ENCODE measurements around the gene CEACAM21.
"Not testable (repeated sequence)": the region's sequence is repeated elsewhere in the genome, so short reads cannot be mapped to it uniquely, and the experiment has no call there.

Gene CEACAM21

DNA sequence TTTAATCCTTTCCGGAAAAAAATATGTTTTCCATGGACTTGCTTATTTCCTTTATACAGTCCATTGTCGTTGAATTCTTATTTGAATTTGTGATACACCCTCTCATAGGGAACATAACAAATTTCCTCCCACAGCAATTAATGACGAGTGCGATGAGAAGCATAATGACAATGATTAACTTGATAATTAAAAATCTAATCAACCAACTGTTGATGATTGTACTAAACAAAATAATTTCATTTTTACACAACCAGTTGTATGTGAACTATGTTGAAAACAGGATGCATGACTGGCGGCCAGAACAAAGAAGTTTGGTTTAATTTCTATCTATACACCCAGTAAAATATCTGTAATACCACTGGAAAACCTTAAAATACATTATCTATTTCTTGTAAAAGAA lies 26.1 kb upstream of the CEACAM21 start:
- no peak for DNase-seq (ENCODE audit: low read depth, low spot score)

DNA sequence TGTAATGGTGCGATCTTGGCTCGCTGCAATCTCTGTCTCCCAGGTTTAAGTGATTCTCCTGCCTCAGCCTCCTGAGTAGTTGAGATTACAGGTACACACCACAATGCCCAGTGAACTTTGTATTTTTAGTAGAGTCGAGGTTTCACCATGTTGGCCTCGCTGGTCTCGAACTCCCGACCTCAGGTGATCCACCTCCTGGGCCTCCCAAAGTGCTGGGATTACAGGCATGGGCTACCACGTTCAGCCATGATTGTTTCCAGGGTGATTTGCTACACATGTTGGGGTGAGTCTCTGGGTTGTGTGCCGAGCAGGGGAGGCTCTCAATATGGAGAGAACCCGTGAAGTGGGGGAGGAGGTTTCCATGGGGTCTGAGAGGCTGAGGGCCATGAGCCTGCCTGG lies 24.8 kb upstream of the CEACAM21 start:
- no peak for DNase-seq (ENCODE audit: low read depth, low spot score)

DNA sequence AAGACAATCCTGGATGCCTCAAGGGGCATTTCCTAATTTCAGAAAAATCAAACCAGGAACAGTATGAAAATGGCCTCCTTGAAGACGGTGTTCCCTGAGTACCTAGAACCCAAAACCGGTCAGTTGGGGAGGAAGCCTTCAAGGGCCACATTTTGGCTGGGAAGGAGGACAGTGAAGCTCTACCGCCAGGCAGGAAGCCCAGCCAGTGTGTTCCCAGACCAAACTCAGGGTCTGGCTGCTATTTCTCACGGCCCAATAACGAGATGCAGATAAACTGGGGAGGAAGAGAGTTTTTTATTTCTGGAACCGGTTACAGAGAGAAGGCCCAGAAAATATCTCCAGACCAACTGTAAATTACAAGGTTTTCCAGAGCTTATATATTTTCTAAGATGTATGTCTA lies 24.3 kb upstream of the CEACAM21 start:
- no peak for DNase-seq (ENCODE audit: low read depth, low spot score)

DNA sequence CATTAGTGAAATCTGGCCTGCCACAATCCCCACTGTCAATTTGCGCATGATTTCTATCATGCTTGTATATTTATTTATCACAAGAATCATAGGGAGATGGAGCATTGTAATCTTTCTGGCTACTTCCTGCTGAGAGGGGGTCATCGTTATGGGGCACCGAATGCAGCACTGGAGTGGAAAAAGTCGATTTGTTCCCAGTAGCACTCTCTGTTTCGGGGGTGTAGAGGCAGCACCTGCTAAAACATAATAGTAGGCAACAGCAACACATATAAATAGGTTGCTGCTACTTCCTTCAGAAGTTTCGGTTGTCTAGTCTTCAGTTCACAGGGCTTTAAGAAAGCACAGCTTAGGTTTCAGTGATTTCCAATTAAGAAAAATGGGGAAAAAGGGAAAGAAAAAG lies 23.4 kb upstream of the CEACAM21 start:
- DNase-seq (ENCODE audit: low read depth, low spot score), result no peak

DNA sequence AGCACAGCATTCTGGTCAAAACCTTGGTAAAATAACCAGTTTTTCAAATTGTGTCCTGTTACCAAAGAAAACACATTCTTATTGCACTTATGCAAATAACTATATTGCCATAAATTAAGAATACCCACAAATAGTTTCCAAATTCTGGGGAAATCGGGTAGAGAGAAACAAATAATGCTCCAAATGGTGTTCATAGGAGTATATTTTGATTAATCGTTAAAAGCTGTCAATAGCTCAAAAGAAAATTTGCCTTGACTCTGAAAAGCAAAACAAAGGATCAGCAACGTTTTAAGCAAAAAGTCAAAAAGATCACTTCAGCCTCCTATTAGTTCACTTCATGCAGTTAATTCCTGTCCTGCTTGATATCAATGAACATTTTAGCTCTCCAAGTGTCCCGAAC lies 22.2 kb upstream of the CEACAM21 start:
- DNase-seq (ENCODE audit: low read depth, low spot score), result no peak

DNA sequence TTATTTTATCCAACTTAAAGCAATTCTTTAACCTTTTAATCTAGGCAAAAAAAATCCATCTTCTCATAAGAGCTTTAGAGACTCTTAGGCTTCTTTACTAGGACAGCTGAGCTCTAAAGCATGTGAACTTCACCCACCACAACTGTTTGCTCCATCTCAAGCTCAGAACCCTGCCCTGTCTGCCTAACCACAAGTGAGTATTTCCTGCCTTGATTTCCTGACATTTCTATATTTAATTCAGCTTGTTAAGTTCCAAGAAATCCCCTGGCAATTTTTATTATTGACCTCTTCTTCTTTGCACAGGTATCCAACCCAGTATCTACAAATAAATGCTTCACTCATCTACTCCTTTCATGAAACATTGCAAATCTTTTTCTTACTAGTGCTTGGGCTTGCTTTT lies 21.1 kb upstream of the CEACAM21 start:
- no peak for DNase-seq (ENCODE audit: low read depth, low spot score)

DNA sequence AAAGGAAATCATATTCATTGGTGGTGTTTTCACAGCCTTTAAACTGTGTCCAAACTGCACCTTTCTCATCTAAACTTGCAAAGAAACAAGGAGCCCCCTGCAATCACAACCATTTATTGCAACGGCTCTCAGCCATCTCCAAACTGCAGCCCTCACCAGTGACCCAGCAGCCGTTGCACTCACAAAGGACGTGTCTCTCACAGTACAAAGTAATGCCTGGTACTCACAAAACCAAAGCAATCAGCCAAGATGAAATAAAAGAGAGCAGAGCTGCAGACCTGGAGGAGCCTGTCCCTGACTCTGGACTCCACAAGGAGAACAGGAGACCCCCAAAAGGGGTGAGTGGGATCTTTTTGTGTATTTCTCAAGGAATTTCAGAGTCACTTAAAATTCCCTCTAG lies 20.2 kb upstream of the CEACAM21 start:
- DNase-seq (ENCODE audit: low read depth, low spot score), result no peak

DNA sequence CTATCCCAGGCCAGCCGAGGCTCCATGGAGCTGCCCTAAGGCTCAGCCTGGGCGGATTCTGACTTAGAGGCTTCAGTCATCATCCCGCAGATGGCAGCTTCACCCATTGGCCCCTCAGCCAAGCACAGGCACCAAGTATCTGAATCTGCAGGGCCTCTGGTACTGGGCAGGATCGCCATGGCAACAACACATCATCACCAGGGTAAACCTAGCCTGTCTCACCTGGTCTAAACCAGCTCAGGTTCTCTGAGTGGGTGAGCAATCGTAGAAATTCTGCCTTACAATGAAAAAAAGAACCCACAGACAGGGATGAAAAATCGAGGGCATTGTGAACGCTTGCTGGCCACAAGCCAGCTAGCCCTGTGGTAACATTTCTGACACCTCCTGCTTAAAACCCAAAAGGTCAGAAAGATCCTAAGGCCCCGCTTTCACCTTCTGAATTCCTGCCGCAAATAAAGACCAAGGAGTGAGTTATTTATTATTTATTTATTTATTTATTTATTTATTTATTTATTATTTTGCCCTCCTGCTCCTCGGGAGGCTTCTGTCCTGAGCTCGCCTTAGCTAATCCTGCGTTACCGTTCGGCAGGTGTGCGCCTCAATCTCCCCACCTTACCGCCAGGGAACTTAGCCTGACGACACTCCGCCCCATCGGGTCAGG lies 12.0 kb upstream of the CEACAM21 start:
- no peak for DNase-seq (ENCODE audit: low read depth, low spot score)

DNA sequence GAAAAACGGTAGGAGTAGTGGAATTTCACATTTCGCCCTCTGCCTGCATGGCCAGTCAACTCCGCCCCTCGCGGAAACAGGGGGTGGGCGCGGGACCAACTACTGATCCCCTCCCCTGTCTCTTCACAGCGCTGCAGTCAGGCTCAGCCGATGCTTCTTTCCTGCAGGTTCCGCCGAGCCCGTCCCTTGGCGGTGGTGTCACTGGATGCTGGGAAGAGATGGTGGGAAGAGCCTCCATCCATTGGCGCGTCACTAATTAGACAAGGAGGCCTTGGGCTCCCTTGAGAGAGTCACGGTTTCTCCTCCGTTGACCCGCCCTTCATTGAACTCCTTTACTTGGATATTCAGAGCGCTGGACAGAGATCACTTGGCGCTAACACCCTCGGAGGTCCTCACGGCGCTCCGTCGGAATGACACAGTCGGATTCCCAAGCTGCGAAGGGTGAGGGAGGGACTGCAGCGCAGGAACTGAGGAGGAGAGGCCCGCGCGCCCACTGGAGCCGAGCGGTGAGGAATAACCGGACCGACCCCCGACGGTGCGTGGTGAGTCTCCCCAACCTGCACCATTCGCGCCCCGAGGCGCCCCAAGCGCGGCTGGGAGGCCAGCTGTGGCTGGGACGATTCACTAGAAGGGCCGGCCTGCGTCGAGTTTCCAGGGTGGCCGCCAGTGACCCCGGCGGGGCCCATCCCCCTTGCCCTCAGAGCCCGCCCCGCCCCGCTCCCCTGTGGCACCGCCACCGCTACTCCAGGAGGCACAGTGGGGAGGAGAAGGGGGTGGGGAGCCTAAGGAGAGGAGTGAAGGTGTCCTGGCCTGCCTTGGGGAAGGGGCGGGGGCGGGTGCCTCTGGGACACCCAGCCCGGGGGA lies 11.2 kb upstream of the CEACAM21 start:
- DNase-seq (ENCODE audit: low read depth, low spot score), result no peak

DNA sequence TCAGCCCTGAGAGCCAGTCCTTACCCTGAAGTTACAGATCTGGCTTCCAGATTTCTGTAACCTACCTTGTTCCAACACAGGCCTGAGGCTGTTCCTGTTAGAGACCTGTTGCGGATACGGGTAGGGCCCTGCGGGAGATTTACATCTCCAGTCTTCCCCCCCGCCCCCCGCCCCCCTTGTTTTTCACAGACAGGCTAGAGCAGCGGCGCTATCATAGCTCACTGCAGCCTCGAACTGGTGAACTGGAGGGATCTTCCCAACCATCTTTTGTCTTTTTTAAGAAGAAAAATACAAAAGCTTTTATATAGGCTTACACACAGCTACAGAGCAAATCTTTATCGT lies 10.6 kb upstream of the CEACAM21 start:
- no peak for DNase-seq (ENCODE audit: low read depth, low spot score)

DNA sequence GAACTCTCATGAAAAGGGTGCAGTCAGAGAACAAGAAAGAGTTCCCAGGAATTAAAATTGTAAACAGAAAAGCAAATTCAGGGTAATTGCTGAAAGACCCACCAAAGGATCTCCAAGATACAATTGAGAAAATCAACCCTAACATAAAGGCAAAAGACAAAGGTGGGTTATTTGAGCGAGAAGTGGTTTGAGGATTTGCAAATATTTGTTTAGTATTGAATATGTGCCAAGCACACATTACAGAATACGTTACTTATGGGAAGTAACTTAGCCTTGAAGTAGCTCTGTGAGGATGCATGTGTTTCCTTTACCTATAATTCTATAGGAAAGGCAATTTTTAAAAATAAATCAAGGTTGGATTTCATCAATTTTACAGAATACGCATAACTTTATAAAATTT lies 10.0 kb upstream of the CEACAM21 start:
- DNase-seq (ENCODE audit: low read depth, low spot score), result no peak

DNA sequence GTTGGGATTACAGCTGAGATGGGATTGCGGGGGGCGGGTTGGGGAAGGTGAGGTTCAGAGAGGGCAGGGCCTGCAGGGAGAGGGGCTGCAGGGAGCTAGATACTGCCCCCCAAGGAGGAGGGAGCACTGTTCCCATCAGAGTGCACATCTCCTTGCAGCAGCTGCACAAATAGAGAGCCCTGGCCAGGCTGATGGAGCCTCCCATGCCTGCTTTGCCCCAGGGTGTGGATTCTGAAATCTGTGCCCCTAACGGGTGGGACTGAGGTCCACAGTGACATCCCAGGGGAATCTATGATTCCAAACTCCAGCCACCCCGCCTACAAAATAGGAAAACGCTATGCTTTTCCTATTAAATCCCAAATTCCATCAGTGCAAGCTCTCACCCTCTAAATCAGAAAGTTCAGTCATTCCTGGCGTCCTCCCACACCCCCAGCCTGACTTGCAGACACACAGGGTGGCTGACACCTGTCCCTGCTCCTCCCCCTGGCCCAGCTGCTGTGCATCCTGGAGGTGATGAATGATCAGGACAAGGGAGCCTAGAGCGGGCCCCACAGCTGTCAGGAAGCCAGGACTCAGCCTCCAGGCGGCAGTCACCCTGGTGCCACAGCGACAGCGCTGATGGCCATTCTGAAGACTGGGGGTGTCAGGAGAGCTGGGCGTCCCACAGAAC lies 6.3 kb upstream of the CEACAM21 start:
- no peak for DNase-seq (ENCODE audit: low read depth, low spot score)

DNA sequence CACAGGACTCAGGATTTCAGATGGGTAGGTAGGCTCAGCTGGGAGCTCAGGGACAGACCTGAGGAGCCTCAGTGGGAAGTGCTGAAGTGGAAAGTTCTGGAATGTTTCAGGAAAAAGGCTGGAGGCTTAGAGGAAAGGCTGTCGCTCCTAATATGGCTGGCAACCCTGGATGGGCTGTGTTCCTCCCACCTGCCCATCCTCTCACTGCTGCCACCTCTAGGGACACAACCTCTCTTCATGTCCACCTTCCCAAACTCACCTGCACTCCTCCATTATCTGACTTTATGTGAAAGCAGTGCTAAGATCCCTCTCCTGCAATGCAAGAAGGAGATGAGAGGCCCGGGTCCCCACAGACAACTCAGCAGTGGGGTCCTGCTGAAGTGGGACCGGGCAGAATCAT lies 5.8 kb upstream of the CEACAM21 start:
- no peak for DNase-seq (ENCODE audit: low read depth, low spot score)

DNA sequence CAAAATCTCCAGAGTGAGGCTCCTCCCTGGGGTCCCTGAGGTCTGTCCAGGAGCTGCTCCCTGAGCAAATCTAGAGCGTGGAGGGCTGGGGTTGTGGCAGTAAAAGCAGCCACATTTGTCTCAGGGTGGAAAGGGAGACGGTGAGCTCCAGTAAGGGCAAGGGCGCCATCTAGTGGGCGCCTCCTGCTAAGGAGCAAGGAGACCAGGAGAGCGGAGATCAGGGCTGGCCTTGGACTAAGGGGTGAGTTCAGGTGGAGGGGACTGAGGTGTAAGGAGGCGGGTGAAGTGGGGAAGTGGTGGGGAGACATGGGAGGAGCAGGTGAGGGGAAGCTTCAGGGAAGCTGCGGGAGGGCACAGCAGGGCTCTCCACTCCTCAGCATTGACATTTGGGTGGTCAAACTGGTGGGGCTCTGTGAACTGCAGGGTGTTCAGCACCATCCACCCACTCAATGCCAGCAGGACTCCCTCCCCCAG lies 5.3 kb upstream of the CEACAM21 start:
- DNase-seq (ENCODE audit: low read depth, low spot score), result no peak

DNA sequence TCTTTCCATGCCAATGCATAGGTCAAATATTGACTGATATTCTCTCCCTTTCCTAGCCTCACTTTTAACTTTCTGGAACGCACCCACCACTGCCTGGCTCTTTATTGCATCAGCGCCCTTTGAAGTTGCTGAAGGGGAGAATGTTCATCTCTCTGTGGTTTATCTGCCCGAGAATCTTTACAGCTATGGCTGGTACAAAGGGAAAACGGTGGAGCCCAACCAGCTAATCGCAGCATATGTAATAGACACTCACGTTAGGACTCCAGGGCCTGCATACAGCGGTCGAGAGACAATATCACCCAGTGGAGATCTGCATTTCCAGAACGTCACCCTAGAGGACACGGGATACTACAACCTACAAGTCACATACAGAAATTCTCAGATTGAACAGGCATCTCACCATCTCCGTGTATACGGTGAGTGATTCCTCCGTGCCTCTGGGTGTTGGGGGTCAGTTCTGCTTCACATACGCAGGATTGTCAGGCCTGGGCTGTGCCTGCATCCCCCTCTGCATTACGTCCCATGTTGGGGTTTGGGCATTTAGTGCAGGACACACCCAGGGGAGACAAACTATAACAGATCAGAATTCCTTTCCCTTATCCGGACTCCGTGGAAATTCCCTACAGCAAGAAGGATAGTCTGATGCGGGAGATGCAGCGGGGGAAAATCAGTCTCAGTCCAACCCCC lies 1.3 kb downstream of the CEACAM21 start:
- no peak for DNase-seq (ENCODE audit: low read depth, low spot score)

DNA sequence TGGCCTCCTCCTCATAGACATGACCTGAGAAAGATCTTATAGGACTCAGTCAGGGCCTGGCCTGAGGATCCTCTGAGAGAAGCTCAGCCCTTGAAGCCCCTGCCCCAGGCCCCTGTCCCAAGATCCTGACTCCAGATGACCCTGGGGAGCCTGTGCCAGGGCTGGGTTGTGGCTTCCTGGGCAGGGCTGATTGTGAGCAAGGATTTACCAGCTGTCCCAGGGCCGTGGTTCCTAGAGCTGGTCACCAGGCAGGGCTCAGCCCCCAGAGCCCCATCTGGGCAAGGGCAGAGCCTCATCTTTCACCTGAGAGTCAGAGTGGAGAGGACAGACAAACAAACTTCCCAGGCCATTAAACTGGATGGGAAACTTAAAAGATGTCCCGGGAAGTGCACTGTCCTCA lies 1.9 kb downstream of the CEACAM21 start:
- no peak for DNase-seq (ENCODE audit: low read depth, low spot score)

DNA sequence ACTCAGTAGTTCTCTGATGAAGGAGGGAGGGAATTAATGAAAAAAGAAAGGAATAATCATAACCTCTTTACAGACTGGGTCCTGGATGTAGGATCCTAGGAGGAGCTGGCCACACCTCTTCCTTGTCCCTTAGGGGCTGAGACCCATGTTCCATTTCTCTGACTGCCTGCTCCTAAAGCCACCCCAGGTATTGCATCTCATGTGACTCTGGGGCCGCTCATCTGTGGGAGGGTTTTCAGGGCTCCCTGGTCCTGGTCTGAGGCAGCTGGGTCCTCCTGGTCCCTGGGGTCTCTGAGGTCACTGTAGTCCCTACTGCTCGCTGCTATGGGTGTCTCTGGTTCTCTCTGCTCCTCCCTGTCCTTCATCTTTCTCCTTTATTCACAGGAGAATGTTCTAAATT lies 2.9 kb downstream of the CEACAM21 start:
- no peak for DNase-seq (ENCODE audit: low read depth, low spot score)

DNA sequence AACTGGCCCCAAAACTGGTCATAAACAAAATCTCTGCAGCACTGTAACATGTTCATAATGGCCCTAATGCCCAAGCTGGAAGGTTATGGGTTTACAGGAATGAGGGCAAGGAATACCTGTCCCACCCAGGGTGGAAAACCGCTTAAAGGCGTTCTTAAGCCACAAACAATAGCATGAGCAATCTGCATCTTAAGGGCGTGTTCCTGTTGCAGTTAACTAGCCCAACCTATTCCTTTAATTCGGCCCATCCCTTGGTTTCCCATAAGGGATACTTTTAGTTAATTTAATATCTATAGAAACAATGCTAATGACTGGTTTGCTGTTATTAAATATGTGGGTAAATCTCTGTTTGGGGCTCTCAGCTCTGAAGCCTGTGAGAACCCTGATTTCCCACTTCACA lies 5.1 kb downstream of the CEACAM21 start:
- not testable (repeated sequence) for DNase-seq (ENCODE audit: low read depth, low spot score)

DNA sequence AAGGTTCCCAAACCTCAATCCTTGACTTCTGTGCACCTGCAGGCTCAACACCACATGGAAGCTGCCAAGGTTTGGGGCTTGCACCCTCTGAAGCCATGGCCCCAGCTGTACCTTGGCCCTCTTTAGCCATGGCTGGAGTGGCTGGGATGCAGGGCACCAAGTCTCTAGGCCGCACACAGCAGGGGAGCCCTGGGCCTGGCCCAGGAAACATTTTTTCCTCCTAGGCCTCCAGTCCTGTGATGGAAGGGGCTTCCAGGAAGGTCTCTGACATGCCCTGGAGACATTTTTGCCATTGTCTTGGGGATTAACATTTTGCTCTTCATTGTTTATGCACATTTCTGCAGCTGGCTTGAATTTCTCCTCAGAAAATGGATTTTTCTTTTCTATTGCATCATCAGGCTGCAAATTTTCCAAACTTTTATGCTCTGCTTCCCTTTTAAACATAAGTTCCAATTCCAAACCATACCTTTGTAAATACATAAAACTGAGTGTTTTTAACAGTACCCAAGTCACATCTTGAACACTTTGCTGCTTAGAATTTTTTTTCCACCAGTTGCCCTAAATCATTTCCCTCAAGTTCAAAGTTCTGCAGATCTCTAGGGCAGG lies 6.7 kb downstream of the CEACAM21 start:
- DNase-seq (ENCODE audit: low read depth, low spot score), result not testable (repeated sequence)

DNA sequence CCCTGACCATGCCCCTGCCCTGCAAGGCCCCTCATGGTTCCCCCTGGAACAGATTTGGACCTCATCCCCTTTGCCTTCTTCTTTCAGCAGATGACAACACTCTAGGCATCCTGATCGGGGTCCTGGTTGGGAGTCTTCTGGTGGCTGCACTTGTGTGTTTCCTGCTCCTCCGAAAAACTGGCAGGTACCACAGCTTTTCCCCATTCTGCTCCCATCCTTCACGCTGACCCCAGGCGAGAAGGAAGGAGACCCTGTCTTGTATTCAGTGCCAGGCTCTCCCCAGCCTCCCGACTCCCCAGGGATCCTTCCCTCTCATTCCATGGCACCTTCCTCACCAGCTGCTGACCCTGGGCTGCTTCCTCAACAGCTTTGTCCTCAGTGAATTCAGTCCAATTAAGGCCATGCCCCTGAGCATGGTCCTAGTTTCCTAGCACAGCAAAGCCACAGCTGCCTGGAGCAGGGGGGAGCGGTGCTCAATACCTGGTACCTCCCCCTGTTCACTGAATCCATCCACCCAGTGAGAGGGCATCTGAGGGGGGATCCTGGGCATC lies 8.4 kb downstream of the CEACAM21 start:
- DNase-seq (ENCODE audit: low read depth, low spot score), result no peak

DNA sequence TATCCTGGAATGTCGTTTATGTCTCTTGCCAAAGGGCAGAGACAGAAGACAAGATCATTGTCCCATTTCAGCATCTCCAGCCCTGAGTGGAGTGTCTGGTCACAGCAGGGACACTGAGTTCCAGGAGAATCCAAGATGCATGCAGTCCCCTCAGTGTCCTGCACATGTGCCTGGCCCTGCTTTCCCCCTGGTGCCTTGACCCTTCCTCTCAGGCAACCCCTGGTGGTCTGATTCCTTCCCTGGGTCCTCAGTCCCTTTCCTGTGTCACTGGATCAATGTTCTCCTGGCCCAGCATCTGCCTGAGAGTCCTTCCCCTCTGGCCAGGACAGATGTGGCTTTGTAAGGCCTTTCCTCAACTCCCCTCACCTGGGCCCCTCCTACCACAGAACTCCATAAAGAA lies 9.0 kb downstream of the CEACAM21 start:
- no peak for DNase-seq (ENCODE audit: low read depth, low spot score)

Data from brain pericyte (primary cell).